Spleen (tissue), 11 donors: Measurements from ENCODE around the gene TET3. TPM values are rescaled to one million over a fixed set of nuclear protein-coding genes. Genes with fewer than 3 reads are reported as not detected.

ENCODE experiments used
- DNase-seq: peaks from one replicate; pipeline ENCODE4 v3.0.0-alpha.2; 2020
- H3K27ac ChIP-seq, 8 donors: fragments of 200-600 bp; sonication (generic) in 7 of 8; 1 replicate in 4 of 8; 2 replicates in 4 of 8; pipeline versions ENCODE4 v1.5.0 to v1.8.0; 2016 to 2021; ENCODE audit warnings: inconsistent platforms in 4 of 8, mild to moderate bottlenecking in 4 of 8, moderate library complexity in 1 of 8
- H3K27me3 ChIP-seq, 7 donors: fragments of 200-600 bp; sonication (generic) in 6 of 7; replicated peaks in 1 of 7; 1 replicate in 4 of 7; 2 replicates in 3 of 7; pipeline versions ENCODE4 v1.5.0 to v1.8.0; 2016 to 2021; ENCODE audit warnings: inconsistent platforms in 3 of 7, mild to moderate bottlenecking in 1 of 7
- H3K36me3 ChIP-seq, 6 donors: fragments of 200-600 bp; sonication (generic) in 5 of 6; 1 replicate in 4 of 6; 2 replicates in 2 of 6; pipeline versions ENCODE4 v1.5.0 to v1.8.0; 2016 to 2021; ENCODE audit warnings: inconsistent platforms in 2 of 6
- H3K4me1 ChIP-seq, 6 donors: fragments of 200-600 bp; sonication (generic) in 5 of 6; 1 replicate in 3 of 6; 2 replicates in 3 of 6; pipeline versions ENCODE4 v1.5.0 to v1.8.0; 2016 to 2021; ENCODE audit warnings: inconsistent platforms in 3 of 6
- H3K4me3 ChIP-seq, 8 donors: fragments of 200-600 bp; sonication (generic) in 7 of 8; 1 replicate in 4 of 8; 2 replicates in 4 of 8; pipeline versions ENCODE4 v1.5.0 to v1.8.0; 2016 to 2021; ENCODE audit warnings: inconsistent platforms in 4 of 8, mild to moderate bottlenecking in 4 of 8, moderate library complexity in 2 of 8
- H3K9me3 ChIP-seq, 8 donors: fragments of 200-600 bp; sonication (generic) in 7 of 8; 1 replicate in 4 of 8; 2 replicates in 4 of 8; pipeline versions ENCODE4 v1.5.0 to v1.8.0; 2016 to 2021; ENCODE audit warnings: inconsistent platforms in 4 of 8
- CTCF ChIP-seq, 11 experiments: fragments of 200-600 bp in 7 of 11; fragments of 450-650 bp in 4 of 11; sonication (generic) in 4 of 11; IDR thresholded peaks in 8 of 11; conservative IDR thresholded peaks in 3 of 11; 1 replicate in 7 of 11; 2 replicates in 4 of 11; pipeline versions ENCODE4 v1.4.0 to v1.8.0; 2016 to 2021; ENCODE audit warnings: antibody characterized with exemption in 11 of 11, inconsistent platforms in 4 of 11, mild to moderate bottlenecking in 1 of 11
- POLR2A ChIP-seq, 3 donors: fragments of 450-650 bp; IDR thresholded peaks; one replicate each; pipeline ENCODE4 v1.5.1; 2017; ENCODE audit warnings: antibody characterized with exemption in 3 of 3, mild to moderate bottlenecking in 1 of 3
- POLR2AphosphoS5 ChIP-seq, 3 donors: sonication (generic); formaldehyde crosslinking; IDR thresholded peaks; one replicate each; pipeline ENCODE4 v1.5.1; 2017; ENCODE audit warnings: antibody characterized with exemption in 3 of 3
- whole genome bisulfite sequencing, 5 donors: extraction: QIAGEN DNeasy Blood & Tissue Kit in 3 of 5; methylation state at CpG; one replicate each; pipeline versions ENCODE4 v1.1.5 to v1.1.7; 2013 to 2018; 5-methylcytosine and 5-hydroxymethylcytosine counted together
- intact Hi-C: fragments of 100-400 bp; cut with DNase I; formaldehyde crosslinking; loops from one replicate; pipeline ENCODE4 v1.15.0; 2023; ENCODE audit warnings: low total_unique reads
- polyA plus RNA-seq, 3 donors: library from polyadenylated mRNA; stranded (reverse); fragments of 200-250 nt; gene quantifications; one replicate each; pipeline ENCODE4 v1.2.1, GENCODE V29; 2013
- total RNA-seq, 7 donors: library from RNA; depleted of rRNA in 3 of 7; stranded (reverse); fragments of >200 nt in 3 of 7; fragmentation: NEBNext Ultra II Directional in 4 of 7; extraction: Animal tissue kit (Norgen Biotek cat#: 25700) in 4 of 7; gene quantifications; one replicate each; pipeline versions ENCODE4 v1.1.0 to v1.2.1, GENCODE V29; 2016 to 2021
- donor health status: healthy with polysubstance abuse.
- donor health status: DM: no; HTN: no; CAD: no; lungs with moderate emphysema.
- donor health status: DM: no; HTN: no; CAD: no.
- donor health status: Bipolar disorder and iron deficiency.
- donor health status: healthy.
- donor health status: DM: no; HTN: no; CAD: no.
- donor health status: DM: yes; HTN: yes; CAD: no.

TET3 gene
- total and polyA plus RNA-seq, 10 donors: 1.6 to 27.6 (median 19.9) TPM

GRCh38 chr2:73949802-73950201, 34.9 kb upstream of the TET3 start:
- intact Hi-C loops: no loop called here
- H3K27me3 ChIP-seq: no peaks in the 10 kb centered on the region
- H3K9me3 ChIP-seq: no peaks in the 10 kb centered on the region
- TF ChIP-seq POLR2A (IDR thresholded peaks at IDR 0.05) (no peak), POLR2AphosphoS5 (IDR thresholded peaks at IDR 0.05) (no peak), CTCF (IDR thresholded peaks at IDR 0.05 in 8 of 11, conservative IDR thresholded peaks at IDR 0.05 in 3 of 11) (no peak)
- peaks cover 0 to 74% (median 30%) of the 10 kb centered on the region in 6 donors for H3K4me1 ChIP-seq
- no peak overlapping the region for H3K4me3 ChIP-seq
- no peak for DNase-seq
- H3K36me3 ChIP-seq: peaks cover 0 to 100% (median 77%) of the 10 kb centered on the region in 6 donors
- peak overlapping the region in 3 of 8 donors; percentile 73 to 78 (median 76) for H3K27ac ChIP-seq

- Histone ChIP-seq H3K4me3 (no peak overlapping the region), H3K27me3 (no peaks in the 10 kb centered on the region), H3K9me3 (no peaks in the 10 kb centered on the region), H3K4me1 (peaks cover 0 to 56% (median 28%) of the 10 kb centered on the region in 6 donors), H3K36me3 (peaks cover 0 to 100% (median 78%) of the 10 kb centered on the region in 6 donors), H3K27ac (peak overlapping the region in 1 of 8 donors; percentile 48)
- no peak for TF ChIP-seq POLR2A (IDR thresholded peaks at IDR 0.05)
- peak in 1 of 3 donors; percentile 58 for TF ChIP-seq POLR2AphosphoS5 (IDR thresholded peaks at IDR 0.05)
- intact Hi-C loops: no loop called here
- DNase-seq: no peak
- 74 to 93% (median 84%) methylated on average over 12 of the region's 12 CpGs for WGBS, 5 donors
Measured at GRCh38 chr2:73952499-73953446, 31.9 kb upstream of the TET3 start.

GRCh38 chr2:73956218-73956865, 28.4 kb upstream of the TET3 start:
- intact Hi-C loops: no loop called here
- TF ChIP-seq POLR2AphosphoS5 (IDR thresholded peaks at IDR 0.05): no peak
- TF ChIP-seq POLR2A (IDR thresholded peaks at IDR 0.05): no peak
- TF ChIP-seq CTCF (IDR thresholded peaks at IDR 0.05 in 8 of 11, conservative IDR thresholded peaks at IDR 0.05 in 3 of 11): no peak
- H3K36me3 ChIP-seq: peaks cover 0 to 100% (median 78%) of the 10 kb centered on the region in 6 donors
- H3K27me3 ChIP-seq: no peaks in the 10 kb centered on the region
- H3K4me3 ChIP-seq: no peak overlapping the region
- H3K4me1 ChIP-seq: peaks cover 0 to 20% (median 3%) of the 10 kb centered on the region in 6 donors
- H3K9me3 ChIP-seq: no peaks in the 10 kb centered on the region
- WGBS, 5 donors: 94 to 95% (median 94%) methylated on average over 5 of the region's 5 CpGs
- no peak for DNase-seq
- H3K27ac ChIP-seq: no peak overlapping the region

GRCh38 chr2:73961274-73961673, 23.4 kb upstream of the TET3 start:
- no peaks in the 10 kb centered on the region for H3K27me3 ChIP-seq
- no peak overlapping the region for H3K27ac ChIP-seq
- no peak overlapping the region for H3K4me3 ChIP-seq
- no peak for TF ChIP-seq POLR2AphosphoS5 (IDR thresholded peaks at IDR 0.05)
- peaks cover 0 to 10% (median 6%) of the 10 kb centered on the region in 8 donors for H3K9me3 ChIP-seq
- no peak for DNase-seq
- WGBS, 5 donors: 95 to 98% (median 96%) methylated on average over 4 of the region's 4 CpGs
- no peaks in the 10 kb centered on the region for H3K4me1 ChIP-seq
- H3K36me3 ChIP-seq: peaks cover 0 to 56% (median 38%) of the 10 kb centered on the region in 6 donors
- intact Hi-C loops: no loop called here
